Bronchial epithelial cell (primary cell): Measurements from ENCODE around the gene TNIP2. TPM values are rescaled to one million over a fixed set of nuclear protein-coding genes. Genes with fewer than 3 reads are reported as not detected.
"Not testable (repeated sequence)": the region's sequence is repeated elsewhere in the genome, so short reads cannot be mapped to it uniquely, and the experiment has no call there.

ENCODE experiments used
- DNase-seq: peaks from one replicate; pipeline ENCODE4 v3.0.0-alpha.2; 2010; ENCODE audit warnings: low read depth
- FAIRE-seq: peaks from 2 replicates; lab custom pipeline; 2011; peaks lifted over from hg19 to GRCh38; lab: Jason Lieb, UNC
- H3K27me3 ChIP-seq: 2 replicates; pipeline ENCODE4 v1.5.1; 2011; ENCODE audit warnings: low read length; ENCODE audit not compliant: control insufficient read depth, insufficient read depth
- H3K36me3 ChIP-seq: 2 replicates; pipeline ENCODE4 v1.5.1; 2011; ENCODE audit warnings: low read length; ENCODE audit not compliant: control insufficient read depth, insufficient read depth
- H3K4me3 ChIP-seq: 2 replicates; pipeline ENCODE4 v1.5.1; 2011; ENCODE audit warnings: mild to moderate bottlenecking, low read depth, low read length, control low read depth
- CTCF ChIP-seq: IDR thresholded peaks from 2 replicates; pipeline ENCODE4 v1.5.1; 2011; ENCODE audit warnings: mild to moderate bottlenecking, moderate library complexity, low read length, control low read depth, inconsistent platforms; ENCODE audit not compliant: insufficient read depth, severe bottlenecking
- total RNA-seq: library from RNA; depleted of rRNA; stranded (reverse); fragments of >200 nt; gene quantifications from 2 replicates; pipeline ENCODE4 v1.2.1, GENCODE V29; 2014

TNIP2 gene
- total RNA-seq, 1 donor from 2014 or later = 64.5 TPM

- no peak for TF ChIP-seq CTCF
- Histone ChIP-seq H3K4me3 (no peak overlapping the region), H3K27me3 (no peaks in the 10 kb centered on the region), H3K36me3 (peaks cover 14% of the 10 kb centered on the region)
- DNase-seq (no peak), FAIRE-seq (no peak)
These were observed 26.6 kb downstream of the TNIP2 start for GRCh38 chr4:2729533-2729875.

DNA sequence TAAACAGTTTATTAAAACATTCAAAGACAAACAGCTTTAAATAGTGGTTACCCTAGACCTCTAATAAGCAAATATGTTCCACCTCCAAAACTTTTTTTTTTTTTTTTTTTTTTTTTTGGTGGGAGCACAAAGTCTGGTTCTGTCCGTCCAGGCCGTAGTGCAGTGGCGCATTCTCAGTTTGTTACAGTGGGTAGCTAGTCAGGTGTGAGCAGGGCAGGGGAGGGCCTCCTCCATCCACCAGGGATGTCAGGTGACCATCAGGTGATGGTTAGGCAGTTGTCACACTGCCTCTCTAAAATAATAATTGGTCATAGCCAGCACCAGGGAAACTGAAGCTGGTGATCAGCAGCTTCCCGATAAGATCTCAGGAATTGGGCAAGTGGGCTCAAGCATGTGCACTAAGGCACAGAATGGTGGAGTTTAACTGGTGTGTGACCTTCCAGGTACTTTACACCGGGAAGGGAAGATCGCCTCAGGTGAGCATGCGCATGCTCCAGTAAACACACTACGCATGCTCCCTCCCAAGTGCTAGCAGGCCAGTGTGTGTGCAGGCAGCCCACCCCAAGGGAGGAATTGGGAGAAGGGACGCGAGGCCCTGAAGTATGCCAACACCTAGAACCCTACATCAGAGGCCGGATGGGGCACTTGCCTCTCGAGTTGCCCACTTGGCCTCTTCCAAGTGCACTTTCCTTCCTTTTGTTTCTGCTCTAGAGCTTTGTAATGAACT lies 27.2 kb downstream of the TNIP2 start:
- no peak for TF ChIP-seq CTCF
- FAIRE-seq (no peak), DNase-seq (no peak)
- no peaks in the 10 kb centered on the region for H3K27me3 ChIP-seq
- H3K36me3 ChIP-seq = peaks cover 14% of the 10 kb centered on the region
- H3K4me3 ChIP-seq = no peak overlapping the region

- no peak overlapping the region for H3K4me3 ChIP-seq
- H3K36me3 ChIP-seq = peaks cover 14% of the 10 kb centered on the region
- H3K27me3 ChIP-seq = no peaks in the 10 kb centered on the region
- no peak for DNase-seq
- no peak for FAIRE-seq
- no peak for TF ChIP-seq CTCF
These were observed 27.9 kb downstream of the TNIP2 start for GRCh38 chr4:2728221-2728620.

- not testable (repeated sequence) for DNase-seq, FAIRE-seq, H3K36me3 ChIP-seq, H3K27me3 ChIP-seq, H3K4me3 ChIP-seq
These were observed 29.3 kb downstream of the TNIP2 start for GRCh38 chr4:2726881-2727280.

DNA sequence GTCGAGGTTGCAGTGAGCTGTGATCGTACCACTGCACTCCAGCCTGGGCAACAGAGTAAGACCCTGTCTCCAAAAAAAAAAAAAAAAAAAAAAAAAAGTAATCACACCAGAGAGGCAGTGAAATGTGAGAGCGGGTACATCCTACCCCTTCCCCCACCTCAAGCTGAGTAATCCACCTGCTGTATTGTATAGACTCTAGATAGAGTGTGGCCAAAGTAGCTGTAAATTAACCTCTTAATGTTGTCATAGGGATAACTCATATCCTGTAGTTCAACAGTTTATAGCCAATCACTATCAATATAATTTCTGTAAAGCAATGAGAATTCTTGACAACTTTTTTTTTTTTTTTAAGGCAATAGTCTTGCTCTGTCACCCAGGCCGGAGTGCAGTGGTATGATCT lies 30.8 kb downstream of the TNIP2 start:
- FAIRE-seq = no peak
- Histone ChIP-seq H3K36me3 (peaks cover 6% of the 10 kb centered on the region), H3K4me3 (no peak overlapping the region), H3K27me3 (no peaks in the 10 kb centered on the region)
- no peak for DNase-seq
- TF ChIP-seq CTCF = no peak

- no peak for TF ChIP-seq CTCF
- FAIRE-seq = no peak
- no peaks in the 10 kb centered on the region for H3K27me3 ChIP-seq
- H3K36me3 ChIP-seq = peaks cover 5% of the 10 kb centered on the region
- no peak overlapping the region for H3K4me3 ChIP-seq
- DNase-seq = no peak
These were observed 32.4 kb downstream of the TNIP2 start for GRCh38 chr4:2723751-2724150.
